Dermis blood vessel endothelial cell (primary cell): ENCODE measurements around the gene HYI. TPM values are rescaled to one million over a fixed set of nuclear protein-coding genes. Genes with fewer than 3 reads are reported as not detected.
"Not testable (repeated sequence)": the region's sequence is repeated elsewhere in the genome, so short reads cannot be mapped to it uniquely, and the experiment has no call there.

Experiments used
- DNase-seq: peaks from one replicate; pipeline ENCODE4 v3.0.0; 2010
- total RNA-seq: library from RNA; depleted of rRNA; stranded (reverse); fragments of >200 nt; gene quantifications from 2 replicates; pipeline ENCODE4 v1.2.3, GENCODE V29; 2014

The HYI gene, protein sequence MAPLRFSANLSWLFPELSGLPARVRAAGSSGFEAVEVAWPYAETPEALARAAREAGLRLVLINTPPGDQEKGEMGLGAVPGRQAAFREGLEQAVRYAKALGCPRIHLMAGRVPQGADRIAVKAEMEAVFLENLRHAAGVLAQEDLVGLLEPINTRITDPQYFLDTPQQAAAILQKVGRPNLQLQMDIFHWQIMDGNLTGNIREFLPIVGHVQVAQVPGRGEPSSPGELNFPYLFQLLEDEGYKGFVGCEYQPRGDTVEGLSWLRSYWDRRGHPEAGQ
- 96.1 and 207 TPM in 2 replicates for total RNA-seq

DNA sequence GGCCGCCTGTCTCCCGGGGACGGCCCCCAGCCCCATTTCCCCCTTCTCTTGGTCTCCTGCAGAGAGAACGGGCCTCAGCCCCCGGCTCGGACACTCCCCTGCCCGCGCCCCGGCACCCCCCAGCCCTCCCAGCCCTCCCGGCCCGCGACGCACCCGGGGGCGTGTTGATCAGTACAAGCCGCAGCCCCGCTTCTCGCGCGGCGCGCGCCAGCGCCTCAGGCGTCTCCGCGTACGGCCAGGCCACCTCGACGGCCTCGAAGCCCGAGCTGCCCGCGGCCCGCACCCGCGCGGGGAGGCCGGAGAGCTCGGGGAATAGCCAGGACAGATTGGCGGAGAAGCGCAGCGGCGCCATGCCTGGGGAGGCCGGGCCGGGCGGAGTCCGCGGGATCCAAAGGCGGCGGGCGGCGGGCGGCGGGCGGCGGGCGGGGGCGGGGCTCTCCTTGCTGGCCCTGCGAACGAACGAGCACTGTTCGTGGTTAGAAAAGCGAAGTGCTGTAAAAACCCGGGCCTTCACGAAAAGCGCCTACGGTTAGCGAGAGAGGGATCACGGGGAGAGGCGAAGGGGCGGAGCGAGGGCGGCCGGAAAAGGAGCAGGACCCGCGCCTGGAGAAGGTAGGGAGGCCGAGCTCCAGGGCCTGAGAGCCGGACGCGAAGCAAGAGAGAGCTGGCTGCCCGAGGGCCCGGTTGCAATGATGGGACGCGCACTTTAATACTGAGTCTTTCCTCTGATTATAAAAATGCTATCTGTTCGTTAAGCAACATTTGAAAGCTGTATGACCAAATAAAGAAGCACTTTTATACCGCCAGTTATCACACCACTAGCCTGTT is at the start of gene HYI:
TSS of gene HYI (minus strand) at position 490 of the 828 bp plus-strand sequence. CDS start at position 352, 138 bp downstream.
- peak; percentile 92 for DNase-seq

DNA sequence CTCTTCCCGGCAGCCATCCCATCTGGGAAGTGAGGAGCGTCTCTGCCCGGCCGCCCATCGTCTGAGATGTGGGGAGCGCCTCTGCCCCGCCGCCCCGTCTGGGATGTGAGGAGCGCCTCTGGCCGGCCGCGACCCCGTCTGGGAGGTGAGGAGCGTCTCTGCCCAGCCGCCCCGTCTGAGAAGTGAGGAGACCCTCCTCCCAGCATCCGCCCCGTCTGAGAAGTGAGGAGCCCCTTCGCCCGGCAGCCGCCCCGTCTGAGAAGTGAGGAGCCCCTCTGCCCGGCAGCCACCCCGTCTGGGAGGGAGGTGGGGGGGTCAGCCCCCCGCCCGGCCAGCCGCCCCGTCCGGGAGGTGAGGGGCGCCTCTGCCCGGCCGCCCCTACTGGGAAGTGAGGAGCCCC is 48.1 kb upstream of the HYI start:
- not testable (repeated sequence) for DNase-seq

DNA sequence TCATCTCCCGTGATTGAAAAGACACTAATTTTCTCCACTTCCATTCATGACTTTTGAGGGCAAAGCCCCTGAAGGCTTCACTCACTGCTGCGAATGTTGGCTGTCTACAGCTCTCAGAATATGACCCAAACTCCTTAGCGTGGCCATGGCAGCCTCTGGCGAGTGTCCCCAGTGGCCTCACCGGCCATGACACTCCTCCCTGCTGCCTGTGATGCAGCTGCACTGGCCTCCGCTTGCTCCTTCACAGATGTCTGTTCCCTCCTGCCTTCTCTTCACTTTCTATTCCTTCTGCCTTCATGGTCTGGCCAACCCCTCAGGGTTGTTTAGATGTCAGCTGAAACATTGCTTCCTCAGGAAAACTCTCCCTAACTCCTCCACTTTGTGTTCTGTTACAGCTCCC is 46.2 kb upstream of the HYI start:
- DNase-seq, result no peak

DNA sequence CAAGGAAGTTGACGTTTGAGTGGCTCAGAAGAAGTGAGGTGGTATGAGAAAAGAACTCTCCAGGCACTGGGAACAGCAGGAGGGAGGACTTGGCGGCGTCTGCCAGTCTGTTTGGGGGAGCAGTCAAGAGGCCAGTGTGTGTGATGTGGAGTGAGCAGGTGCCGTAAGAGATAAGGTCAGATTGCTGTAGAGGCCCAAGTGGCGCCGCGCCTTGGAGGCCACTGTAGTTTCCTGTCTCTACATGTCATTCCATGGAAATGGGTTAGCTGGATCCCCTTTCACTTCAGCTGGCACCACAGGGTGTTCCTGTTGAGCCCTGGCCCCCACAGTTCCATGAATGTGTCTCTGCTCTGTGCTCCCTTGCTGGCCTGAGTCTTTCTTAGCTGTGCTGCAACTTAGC is 41.5 kb upstream of the HYI start:
- no peak for DNase-seq

DNA sequence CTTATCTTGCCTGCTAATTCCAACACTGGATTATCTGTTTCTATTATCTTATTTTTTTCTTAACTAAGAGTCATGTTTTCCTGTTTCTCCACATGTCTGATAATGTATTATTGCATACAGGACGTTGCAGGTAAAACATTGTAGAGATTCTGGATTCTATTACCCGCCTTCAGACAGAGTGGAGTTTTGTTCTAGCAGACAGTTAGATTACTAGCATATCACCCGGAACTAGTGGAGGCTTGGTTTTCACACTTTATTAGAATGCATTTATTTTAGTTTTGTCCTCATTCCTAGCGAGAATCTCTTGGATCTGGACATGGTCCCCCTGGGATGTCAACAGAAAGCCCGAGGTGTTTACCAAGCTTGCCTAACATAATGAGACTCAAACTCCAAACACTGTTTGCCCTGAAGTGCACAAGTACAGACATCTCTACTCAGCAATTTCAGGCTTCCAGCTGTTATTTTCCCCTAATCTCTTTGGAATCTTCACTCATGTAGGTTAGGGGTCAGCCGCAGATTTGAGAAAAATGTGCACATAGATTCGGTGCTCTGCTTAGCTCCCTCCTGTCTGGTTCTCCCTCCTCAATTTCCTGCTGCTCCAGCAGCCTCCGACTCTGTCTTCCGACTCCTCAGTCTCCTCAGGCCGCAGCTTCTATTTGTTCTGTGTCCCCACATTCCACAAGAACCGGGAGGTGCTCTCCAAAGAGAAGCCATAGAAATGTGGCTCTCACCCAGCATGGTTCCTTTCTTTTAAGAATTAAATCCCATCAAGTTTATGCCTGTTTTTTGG is 40.1 kb upstream of the HYI start:
- no peak for DNase-seq

DNA sequence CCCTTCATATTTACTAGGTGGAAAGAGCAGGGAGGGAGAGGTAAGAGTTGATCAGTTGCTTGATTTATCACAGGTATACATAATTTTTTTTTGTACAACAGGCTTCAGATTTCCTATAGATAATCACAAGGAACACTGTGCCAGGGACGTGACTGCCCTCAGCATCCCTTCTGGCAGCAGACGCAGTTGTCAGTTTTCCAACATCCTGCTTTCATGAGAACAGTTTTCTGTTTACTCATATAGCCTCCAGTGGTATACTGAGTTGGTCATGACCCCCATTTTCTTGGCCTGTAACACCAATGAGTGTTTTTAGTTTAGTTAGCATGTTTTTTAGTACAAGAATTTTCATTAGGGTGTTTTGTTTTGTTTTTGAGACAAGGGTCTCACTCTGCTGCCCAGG is 39.1 kb upstream of the HYI start:
- peak; percentile 72 for DNase-seq

DNA sequence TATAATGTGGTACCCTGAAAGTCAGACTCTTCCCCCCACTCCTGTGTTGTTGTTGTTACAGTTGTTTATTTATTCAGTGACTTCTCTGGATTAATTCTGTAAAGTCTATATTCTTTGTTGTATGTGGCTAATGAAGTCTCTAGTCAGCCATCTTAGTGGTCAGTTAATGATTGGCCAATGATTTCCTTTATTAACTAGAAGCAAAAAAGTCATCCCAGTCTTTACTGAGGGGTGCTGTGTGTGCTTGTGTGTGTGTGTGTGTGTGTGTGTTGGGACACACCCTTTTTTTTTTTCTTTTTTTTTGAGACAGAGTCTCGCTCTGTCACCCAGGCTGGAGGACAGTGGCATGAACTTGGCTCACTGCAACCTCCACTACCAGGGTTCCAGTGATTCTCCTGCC is 37.3 kb upstream of the HYI start:
- no peak for DNase-seq

DNA sequence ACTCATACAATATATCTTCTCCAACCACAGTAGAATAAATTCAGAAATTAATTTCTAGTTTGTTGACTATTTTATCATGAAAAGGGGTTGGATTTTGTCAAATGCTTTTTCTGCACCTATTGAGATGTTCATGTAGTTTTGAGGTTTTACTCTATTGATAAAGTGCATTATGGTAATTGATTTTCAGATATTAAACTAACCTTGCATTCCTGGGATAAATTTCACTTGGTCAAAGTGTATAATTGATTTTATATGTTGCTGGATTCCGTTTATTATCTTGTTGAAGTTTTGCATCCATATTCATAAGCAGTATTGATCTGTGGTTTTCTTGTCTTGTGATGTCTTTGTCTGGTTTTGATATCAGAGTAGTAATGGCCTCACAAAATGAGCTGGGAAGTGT is 34.4 kb upstream of the HYI start:
- no peak for DNase-seq

DNA sequence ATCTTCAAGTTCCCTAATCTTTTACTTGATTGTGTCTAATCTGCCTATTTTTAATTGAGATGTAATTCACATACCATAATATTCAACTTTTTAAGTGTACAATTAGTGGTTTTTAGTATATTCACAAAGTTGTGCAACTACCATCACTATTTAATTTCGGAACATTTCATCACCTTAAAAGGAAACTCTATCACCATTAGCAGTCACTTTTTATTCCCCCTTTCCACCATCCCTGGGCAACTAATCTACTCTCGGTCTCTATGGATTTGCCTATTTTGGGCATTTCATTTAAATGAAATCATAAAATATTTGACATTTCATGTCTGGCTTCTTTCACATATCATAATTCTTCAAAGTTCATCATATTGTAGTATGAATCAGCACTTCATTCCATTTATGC is 30.6 kb upstream of the HYI start:
- no peak for DNase-seq

DNA sequence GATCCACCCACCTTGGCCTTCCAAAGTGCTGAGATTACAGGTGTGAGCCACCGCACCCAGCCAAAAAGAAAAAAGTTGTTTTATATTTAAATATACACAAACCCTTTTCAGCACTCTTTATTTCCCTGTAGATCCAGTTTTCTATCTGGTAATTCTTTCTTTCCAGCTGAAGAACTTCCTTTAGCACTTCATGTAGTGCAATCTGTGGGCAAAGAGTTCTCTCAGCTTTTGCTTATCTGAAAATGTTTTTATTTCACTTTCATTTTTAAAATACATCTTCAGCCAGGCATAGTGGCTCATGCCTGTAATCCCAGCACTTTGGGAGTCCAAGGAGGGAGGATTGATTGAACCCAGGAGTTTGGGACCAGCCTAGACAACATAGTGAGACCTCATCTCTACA is 28.5 kb upstream of the HYI start:
- no peak for DNase-seq

DNA sequence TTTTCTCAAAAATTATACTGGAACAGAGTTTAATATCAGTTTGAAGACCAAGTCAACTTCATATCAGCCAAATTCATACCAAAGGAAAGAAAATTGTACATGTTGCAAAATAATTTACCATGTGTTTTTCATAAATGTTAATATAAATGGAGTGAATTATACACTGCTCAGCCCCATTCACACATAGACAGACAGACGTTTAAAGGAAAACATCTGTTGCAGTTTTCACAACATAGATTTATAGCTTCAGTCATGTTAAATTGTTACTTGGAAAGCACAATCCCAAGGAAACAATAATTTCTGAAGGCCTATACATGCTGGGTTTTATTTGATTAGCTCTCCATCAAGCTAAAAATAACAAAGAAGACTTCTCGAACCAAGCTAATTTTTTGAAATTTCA is 27.8 kb upstream of the HYI start:
- no peak for DNase-seq

DNA sequence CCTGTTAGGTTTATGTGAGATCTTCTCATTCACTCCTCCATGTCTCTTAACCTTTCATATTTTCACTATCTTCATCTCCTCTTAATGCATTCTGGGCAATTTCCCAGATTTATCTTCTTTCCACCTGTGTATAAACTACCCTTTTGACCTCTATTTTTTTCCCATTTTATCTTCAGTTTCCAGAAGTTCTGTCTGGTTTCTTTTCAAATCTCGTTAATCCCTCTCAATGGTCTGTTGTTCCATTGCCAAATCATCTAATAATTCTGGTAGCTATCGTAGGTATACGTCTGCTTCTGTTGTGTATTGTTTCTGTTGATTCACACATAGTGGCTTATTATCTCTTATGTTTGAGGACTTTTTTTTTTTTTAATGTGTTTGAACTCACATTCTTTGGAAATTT is 25.7 kb upstream of the HYI start:
- no peak for DNase-seq

DNA sequence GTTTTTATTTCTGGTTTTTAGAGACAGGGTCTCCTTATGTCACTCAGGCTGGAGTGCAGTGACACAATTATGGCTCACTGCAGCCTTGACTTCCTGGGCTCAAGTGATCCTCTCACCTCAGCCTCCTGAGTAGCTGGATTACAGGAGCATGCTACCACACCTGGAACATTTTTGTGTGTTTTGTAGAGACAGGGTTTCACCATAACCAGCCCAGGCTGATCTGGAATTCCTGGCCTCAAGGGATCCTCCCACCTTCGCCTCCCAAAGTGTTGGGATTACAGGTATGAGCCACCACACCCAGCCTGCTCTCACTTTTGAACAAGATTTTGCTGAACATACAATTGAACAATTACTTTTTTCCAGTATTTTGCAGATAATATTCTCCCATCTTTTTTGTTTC is 24.0 kb upstream of the HYI start:
- DNase-seq, result no peak

DNA sequence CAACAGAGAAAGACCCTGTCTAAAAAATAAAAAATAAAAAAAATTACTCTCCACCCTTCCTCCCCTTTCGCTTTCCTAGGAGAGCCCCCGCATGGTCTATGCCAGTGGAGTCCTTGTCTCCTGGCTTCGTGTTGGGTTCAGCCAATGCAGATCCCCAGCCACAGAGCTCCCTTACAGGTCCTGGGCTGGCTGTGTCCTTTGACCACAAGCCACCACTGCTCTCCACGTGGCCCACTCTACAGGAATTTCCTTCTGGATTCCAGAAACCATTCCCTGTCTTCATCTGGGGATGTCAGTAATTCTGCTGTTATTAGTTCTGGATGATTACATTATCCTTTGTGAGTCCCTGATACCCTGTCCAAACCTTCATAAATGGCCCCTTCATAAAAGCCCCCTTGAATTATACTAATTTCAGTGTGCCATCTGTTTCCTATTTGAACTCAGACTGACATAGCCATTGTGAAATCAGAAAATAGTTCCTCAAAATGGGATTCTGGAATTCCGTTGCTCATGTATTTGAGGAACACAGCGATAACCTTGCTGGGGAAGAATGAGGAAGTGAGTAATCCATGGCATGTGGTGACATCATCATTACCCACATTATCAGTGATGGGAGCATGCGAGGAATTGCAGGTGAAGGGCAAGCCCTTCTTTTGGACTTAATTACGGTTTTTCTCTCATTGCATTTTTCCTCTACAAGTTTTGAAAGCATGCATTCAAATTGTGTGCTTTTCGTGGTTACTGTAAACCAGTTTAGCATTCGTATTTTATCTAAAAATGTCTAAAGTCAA is 22.1 kb upstream of the HYI start:
- peak; percentile 86 for DNase-seq

DNA sequence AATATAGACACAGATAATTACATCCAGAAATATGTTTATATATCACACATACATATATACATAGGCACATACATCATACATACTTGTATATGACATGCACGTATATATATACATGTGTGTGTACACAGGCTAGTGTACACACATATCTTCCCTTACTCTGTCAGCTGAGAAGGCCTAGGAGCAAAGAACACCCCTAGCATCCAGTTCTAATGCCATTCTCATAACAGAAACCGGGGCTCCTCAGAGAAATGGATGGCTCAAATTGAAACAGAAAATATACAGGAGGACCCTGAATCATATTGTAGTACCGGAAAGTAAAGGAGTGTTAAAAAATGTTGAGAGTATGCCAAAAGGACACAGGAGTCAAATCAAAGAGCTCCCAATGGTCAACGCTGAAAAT is 19.7 kb upstream of the HYI start:
- DNase-seq, result no peak

DNA sequence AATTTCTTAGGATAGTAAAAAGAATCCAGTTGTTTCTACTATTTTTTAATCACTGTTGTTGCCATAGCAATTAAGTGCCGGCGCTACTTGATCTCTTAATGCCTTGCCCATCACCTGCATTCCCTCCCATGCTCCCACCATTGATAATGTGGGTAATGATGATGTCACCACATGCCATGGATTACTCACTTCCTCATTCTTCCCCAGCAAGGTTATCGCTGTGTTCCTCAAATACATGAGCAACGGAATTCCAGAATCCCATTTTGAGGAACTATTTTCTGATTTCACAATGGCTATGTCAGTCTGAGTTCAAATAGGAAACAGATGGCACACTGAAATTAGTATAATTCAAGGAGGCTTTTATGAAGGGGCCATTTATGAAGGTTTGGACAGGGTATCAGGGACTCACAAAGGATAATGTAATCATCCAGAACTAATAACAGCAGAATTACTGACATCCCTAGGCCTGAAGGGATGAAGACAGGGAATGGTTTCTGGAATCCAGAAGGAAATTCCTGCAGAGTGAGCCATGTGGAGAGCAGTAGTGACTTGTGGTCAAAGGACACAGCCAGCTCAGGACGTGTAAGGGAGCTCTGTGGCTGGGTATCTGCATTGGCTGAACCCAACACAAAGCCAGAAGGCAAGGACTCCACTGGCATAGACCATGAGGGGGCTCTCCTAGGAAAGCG is 18.9 kb upstream of the HYI start:
- DNase-seq, result peak; percentile 98

DNA sequence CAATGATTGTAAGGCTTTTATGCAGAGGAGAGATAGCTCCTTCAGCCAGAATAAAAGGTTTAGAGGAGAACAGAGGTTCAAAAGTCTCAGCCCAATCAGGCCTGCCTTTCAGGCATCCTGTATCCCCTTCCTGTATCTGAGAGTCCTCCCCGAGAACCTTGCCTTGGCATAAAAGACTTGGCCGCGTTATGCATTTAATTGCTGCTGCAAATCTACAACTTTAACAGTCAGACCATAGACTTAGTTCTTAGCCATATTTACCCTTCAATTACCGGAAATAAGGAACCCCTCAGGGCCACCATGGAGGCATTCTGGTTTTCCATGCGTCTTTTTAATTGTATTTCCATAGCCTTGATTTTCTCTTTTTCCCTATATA is 18.3 kb upstream of the HYI start:
- peak; percentile 72 for DNase-seq

DNA sequence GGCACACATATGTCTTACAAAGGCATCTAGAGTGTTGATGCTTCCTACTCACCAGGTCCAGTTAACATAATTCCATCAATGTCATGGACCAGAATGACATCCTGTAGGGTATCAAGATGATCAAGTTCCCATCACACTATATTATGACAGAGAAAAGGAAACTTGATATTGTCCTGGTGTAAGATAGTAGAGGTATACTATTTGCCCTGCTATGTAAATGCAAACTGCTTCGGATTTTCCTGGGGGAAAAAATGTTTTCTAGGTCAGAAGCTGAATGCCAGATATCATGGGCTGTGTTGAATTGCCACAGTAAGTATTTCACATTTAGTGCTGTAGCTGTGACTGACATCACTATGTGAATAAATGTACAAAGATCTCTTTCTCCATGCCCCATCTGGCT is 16.2 kb upstream of the HYI start:
- DNase-seq, result no peak

DNA sequence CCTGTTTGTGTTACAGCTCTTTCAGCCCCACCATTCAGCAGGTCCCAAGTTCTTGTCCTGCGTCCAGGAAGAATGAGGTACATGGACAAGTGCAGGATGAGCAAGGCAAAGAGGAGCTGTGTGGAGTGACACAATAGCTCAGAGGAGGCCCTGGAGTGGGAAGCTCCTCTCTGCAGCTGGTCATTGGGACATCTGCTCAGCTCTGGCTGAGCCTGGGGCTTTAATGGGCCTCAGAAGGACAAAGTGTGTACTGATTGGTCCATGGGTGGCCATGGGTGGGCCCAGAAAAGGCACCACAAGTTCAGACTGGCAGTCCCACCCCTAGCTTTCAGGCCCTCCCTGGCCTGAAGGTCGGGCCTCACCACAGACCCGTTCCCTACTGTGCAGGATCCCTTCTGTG is 14.7 kb upstream of the HYI start:
- no peak for DNase-seq

DNA sequence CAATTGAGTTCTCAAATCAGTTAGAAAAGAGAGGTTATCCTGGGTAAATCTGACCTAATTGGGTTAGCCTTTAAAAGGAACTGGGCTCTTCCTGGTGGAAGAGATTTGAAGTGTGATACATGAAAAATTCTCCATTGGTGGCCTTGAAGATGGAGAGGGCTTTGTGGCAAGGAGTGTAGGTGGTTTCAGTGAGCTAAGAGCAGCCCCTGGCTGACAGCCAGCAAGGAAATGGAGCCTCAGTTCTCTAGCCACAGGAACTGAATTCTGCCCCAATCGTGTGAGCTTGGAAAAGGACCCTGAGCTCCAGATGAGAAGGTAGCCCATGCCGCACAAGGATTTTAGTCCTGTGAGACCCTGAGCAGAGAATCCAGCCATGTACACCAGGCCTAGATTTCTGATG is 12.7 kb upstream of the HYI start:
- DNase-seq, result peak; percentile 70

DNA sequence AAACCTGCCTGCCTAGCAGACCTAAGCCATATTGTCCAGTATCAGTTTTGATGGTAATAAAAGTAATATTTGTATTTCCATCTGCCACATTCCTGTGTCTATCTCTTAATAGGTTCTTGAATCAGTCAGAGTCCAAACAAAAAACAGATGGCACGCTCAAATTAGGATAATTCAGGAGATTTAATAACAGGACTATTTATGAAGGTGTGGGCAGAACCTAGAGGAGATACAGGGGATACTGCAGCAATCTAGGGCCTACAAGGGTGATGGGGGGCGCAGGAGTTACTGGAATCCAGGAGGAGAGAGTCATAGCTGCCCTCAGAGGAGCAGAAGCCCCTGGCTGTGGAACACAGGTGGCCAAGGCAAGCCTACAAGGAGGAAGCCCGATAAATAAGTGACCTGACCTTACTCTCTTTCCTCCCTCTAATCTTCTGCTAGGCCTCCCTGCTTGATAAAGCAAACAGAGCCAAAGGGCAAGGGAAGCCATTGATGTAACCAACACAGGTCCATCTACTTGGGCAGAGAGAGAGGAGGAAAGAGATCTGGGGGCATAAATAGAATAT is 11.9 kb upstream of the HYI start:
- no peak for DNase-seq
